Measurements from ENCODE around the gene SLC9B1. TPM values are rescaled to one million over a fixed set of nuclear protein-coding genes. Genes with fewer than 3 reads are reported as not detected.

The SLC9B1 gene, protein sequence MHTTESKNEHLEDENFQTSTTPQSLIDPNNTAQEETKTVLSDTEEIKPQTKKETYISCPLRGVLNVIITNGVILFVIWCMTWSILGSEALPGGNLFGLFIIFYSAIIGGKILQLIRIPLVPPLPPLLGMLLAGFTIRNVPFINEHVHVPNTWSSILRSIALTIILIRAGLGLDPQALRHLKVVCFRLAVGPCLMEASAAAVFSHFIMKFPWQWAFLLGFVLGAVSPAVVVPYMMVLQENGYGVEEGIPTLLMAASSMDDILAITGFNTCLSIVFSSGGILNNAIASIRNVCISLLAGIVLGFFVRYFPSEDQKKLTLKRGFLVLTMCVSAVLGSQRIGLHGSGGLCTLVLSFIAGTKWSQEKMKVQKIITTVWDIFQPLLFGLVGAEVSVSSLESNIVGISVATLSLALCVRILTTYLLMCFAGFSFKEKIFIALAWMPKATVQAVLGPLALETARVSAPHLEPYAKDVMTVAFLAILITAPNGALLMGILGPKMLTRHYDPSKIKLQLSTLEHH
- total RNA-seq: 0.86 TPM
- long read RNA-seq, partial matches to known transcripts: 0 of 1 reads
- long read RNA-seq, other reads (novel, unspliced or antisense): 1 of 1 reads

DNA sequence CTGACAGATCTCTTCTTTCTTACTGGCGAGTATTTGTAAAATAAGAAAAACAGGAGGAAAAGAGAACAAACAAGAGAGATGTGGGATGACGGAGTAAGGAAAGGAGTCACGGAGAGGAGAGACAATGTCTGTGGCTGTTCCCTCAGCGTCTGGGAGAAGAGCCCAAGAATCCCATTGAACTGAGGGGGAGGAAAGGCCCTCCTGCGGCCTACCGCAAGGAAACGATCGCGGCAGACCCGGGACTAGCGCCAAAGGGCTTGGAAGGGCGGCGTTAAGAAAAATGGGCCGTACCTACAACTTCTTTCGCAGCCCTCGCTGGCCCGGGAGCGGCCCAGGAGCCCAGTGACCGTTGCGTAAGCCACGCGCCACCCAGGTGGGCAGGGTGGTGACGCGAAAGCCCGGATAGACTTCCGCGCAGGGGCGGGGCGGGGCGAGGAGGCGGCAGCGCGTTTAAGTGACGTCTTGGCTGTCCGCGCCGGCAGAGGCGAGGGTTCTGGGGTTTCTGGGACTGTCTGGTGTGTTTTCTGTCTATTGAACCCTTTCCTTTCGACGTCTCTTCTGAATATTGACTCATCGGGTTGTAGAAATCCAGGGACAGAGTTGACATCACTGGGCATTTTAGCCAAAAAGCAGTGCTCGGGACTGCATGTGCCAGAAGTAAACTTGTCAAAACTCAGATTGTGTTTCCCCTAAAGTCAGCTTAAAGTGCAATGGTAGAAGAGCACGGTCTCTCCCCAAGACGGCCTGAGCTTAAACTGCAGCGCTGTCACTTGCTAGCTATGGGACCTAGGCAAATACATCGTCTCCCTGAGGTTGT is at the start of gene SLC9B1:
SLC9B1 (minus strand) TSS at position 398 of the 817 bp plus-strand sequence. CDS start 27,994 bp downstream, outside the sequence.
- intact Hi-C loops (cut with DNase I): loop anchor here (1.0 to 5.0 kb wide), 3 partner anchors 78 to 192 kb away; partner anchors contain the start of genes BDH2, CISD2 and UBE2D3
- DNase-seq (ENCODE audit: low spot score): peak; percentile 98

DNA sequence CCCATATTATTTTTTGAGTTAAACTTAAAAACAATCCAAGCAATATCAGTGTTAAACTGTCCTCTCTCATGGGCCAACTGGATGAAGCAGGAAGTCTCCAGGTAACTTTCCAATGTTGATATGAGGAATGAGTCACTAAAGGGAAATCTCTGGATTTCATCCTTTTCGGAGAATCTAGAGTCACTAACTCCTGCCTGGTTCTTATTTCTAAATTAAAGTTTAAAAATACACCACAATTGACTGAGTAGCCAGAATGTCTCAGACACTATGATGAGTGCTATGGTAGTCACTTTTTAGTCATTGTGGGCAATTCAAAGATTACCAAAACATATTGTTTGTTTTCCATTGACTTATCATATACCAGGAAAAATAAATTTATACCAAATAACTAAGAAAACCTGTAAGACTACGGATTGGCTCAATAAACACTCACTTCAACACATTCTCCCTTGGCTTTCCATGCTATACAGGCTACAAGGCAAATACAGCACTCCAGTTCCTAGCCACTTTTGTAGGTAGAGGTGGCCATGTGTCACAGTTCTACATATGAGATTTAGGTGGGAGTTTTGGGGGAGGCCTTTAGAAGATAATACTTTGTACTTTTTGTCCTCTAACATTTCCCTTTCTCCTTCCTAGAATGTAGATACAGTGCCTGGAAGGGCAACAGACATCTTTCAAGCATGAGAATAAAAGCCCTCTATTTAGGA is 48.5 kb upstream of the SLC9B1 start:
- DNase-seq (ENCODE audit: low spot score): no peak
- intact Hi-C loops (cut with DNase I): no loop called here

DNA sequence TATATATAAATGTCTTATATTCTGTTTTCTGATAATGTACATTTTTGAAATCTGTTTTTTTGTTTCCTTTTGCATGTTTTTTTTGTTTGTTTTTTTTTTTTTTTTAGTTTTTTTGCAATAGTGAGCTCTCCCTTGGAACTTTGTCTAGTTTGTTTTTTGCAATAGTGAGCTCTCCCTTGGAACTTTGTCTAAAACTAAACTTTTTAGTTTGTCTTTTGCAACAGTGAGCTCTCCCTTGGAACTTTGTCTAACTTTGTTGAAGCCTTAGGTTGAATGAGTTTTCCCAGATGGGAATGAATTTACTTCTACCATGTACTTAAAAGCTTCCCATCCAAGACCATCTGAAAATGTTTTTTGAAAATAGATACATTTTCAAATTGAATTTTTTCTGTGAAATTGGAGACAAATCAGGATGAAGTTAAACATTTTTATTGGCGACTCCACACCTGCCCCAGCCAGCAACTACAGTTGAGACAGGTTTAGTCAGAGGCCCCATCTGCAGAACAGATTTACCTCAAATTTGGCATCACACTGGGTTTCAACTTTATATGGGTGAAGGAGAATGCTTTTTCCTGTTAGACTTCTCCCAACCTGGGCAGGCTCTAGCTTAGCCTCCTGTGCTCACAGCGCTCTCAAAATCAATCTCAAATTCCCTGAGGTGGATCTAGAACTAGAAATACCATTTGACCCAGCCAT is 41.1 kb upstream of the SLC9B1 start:
- no peak for DNase-seq (ENCODE audit: low spot score)
- intact Hi-C loops (cut with DNase I): no loop called here

DNA sequence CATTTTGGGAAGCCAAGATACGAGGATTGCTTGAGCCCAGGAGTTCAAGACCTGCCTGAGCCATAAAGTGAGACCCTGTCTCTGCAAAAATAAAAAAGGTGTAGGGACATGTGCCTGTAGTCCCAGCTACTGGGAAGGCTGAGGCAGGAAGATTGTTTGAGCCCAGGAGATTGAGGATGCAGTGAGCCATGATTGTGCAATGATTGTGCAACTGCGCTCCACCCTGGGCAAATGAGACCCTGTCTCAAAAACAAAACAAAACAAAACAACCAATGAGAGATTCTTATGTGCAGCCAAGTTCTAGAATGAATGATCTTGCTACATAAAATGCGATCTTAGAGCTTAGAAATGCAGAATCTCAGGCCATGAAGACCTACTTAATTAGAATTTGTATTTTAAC is 34.5 kb upstream of the SLC9B1 start:
- intact Hi-C loops (cut with DNase I): no loop called here
- DNase-seq (ENCODE audit: low spot score): no peak

DNA sequence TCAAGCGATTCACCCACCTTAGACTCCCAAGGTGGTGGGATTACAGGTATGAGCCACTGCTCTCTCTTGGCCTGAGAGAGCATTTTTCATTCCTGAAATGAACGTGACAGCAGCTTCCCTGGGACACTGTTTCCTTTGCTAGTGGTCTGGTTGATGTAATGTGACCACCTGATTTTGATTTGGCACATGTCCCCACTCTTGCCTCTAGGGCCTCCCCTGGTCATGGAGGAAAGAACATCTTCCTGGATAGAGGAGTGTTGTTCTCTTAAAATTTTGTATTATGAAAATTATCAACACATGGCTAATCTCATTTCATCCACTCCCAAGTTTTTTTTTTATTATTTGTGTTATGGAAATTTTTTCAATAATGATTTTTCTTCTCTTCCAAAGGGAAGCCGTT is 33.3 kb upstream of the SLC9B1 start:
- no peak for DNase-seq (ENCODE audit: low spot score)
- intact Hi-C loops (cut with DNase I): no loop called here

DNA sequence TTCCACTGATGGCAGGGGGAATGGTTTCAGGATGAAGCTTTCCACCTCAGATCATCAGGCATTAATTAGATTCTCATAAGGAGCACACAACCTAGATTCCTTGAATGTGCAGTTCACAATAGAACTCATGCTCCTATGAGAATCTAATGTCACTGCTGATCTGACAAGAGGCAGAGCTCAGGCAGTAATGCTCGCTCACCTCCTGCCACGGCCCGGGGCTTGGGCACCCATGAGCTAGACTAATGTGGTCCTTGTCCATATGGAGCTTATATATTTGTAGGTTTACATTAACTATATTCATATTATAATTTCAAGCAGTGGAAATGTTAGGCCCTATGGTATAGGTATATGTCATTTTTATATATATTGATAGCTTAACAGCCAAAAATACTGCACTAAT is 32.6 kb upstream of the SLC9B1 start:
- no peak for DNase-seq (ENCODE audit: low spot score)
- intact Hi-C loops (cut with DNase I): no loop called here

DNA sequence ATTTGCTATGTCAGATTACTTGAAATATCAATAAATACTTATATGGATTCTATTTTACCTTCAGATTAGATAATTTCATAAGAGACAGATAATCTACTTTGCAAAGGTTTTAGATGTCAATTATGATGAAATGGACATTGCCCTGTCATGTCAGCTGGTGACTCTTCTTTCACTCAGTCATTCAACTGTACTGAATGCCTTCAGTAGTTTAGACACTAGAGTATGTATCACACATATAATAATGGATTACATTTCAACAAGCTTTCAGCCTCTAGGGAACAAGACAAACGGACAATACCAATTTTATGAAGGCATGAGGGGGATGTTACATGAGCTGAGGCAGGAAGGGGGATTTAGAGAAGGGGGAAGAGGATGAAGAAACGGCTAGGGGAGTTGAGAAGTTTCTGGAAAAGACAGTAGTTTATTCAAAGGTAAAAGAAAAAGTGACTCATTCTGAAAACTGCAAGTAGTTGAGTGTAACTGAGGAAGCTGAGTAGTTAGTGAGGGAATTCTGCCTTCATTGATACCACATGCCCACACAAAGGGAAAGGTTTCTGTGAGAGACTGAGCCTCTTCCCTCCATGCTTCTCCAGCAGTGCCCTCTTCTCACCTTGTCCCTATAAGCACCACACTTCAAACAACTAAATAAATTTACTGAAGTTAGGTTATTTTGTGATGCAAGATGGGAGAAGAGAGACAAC is 31.4 kb upstream of the SLC9B1 start:
- intact Hi-C loops (cut with DNase I): no loop called here
- no peak for DNase-seq (ENCODE audit: low spot score)

DNA sequence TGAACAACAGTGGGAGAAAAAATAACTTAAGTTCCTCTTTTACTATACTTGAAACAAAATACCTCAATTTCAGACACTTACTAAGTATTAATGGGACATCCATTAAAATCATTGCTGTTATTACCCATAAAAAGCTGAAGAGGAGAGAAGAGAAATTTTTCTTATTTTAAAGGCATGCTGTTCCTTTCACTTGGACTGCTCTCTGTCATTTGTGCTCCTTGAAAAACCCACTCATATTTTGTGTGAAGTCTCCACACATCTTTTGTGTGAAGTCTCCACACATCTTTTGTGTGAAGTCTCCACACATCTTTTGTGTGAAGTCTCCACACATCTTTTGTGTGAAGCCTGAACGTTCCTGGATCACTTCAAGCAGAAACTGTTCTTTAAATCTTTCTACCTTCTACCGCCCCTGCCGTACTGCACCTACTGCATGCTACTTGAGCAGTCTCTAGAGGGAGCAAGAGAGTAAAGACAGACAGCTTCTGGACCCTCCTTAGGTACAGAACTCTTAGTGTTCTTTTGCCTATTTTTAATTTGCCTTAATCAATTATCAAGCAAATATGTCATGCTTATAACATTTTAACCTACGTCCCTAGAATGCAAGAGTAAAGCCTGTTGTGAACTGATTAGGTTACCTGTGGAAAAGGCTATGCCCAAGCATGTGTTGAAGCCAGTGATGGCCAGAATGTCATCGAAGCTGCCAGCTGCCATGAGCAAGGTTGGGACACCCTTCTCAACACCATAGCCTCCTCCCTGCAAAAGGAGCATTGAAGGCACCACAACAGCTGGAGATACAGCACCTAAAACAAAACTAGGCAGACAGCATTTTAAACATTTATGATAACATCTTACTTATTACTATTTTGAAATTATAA is 27.1 kb upstream of the SLC9B1 start:
- intact Hi-C loops (cut with DNase I): loop anchor here (5.0 kb wide), 1 partner anchor 51 kb away; the partner anchor contains the start of gene BDH2

DNA sequence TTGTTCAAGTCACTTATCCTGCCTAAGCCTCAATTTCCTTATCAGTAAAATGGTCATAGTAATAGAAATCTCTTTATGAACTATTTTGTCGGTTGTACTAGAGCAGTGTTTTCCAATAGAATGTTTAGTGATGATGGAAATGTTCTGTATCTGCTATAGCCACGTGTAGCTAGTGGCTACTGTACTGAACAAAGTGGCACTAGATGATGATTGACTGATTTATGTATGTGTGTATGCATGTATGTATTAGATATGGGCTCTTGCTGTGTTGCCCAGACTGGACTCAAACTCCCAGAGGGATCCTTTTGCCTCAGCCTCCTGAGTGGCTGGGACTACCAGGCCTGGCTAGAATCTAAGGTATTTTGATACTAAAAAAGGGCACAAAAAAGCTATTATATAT is 24.7 kb upstream of the SLC9B1 start:
- intact Hi-C loops (cut with DNase I): no loop called here
- DNase-seq (ENCODE audit: low spot score): no peak

More for the DNA sequence above, 27.1 kb upstream of the SLC9B1 start:
- DNase-seq (ENCODE audit: low spot score): no peak

DNA sequence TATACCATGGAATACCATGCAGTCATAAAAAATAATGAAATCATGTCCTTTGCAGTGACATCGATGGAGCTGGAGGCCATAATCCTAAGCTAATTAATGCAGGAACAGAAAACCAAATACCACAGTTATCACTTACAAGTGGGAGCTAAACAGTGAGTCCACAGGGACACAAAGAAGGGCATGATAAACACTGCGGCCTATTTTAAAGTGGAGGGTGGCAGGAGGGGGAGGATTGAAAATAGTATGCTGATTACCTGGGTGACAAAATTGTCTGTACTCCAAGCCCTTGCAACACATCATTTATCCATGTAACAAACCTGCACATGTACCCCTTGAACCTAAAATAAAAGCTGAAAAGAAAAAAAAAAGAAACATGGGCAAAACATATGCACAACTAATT is 16.7 kb upstream of the SLC9B1 start:
- intact Hi-C loops (cut with DNase I): no loop called here
- DNase-seq (ENCODE audit: low spot score): no peak

DNA sequence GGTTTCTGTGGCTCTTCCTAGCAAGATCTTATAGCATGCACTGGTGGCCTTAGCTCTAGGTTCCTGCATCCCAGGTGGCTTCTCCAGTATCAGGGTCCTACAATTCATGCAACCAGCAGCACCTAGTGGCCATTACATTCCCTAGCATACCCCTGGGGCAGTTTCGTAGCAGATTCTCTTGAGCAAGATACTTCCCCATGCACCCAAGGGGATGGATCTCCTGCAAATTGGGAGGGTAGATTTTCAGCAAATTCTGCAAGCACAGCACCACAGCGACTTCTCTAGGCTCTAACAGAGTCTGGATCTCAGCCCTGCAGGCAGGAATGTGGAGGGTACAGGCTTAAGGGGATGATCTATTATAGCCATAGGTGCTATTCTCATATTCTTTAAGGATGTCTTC is 13.1 kb upstream of the SLC9B1 start:
- intact Hi-C loops (cut with DNase I): no loop called here
- no peak for DNase-seq (ENCODE audit: low spot score)

DNA sequence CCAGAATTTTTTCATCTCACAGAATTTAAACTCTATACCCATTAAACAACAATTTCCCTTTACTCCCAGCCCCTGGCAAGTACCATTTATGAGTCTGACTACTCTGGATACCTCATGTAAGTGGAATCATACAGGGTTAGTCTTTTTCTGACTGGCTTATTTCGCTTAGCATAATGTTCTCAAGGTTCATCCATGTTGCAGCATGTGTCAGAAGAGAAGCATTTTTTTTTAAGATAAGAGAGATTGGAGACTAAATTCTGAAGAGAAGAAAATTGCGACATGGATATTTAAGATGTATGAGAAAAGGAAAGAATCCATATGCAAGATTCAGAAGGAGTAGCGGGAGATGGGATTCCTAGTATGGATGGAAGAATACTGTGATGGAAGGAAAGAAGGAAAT is 11.3 kb upstream of the SLC9B1 start:
- DNase-seq (ENCODE audit: low spot score): no peak
- intact Hi-C loops (cut with DNase I): no loop called here

DNA sequence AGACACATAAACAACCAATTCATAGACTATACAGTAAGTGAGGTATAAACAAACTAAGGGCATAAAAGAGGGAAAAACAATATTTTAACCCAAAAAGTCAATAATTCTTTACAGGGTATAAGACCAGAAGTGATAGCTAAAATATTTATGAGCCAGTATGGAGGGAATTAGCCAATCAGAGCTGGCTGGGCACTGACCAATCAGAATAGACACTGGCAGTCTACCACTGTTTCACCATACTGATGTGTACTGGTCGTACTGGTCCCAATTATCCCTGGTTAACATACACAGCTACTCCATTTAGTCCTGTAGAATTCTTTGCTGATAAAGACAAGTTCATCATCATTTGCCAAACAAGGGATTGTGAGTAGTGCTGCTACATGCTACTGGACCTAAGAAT is 9.8 kb upstream of the SLC9B1 start:
- intact Hi-C loops (cut with DNase I): no loop called here
- no peak for DNase-seq (ENCODE audit: low spot score)

DNA sequence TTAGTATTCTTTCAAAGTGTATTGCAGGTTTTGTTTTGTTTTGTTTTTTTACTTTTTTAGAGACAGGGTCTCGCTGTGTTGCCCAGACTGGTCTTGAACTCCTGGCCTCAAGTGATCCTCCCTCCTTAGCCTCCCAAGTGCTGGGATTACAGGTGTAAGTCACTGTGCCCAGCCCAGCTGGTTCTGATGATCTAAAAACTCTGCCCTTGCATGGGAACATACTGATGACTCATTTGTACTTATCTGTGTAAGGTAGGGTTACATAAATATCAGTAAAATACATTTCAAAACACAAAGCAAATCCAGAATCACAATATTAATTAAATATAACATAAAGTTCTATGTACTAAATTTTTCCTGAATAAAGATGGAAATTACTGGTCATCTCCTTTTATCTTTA is 7.4 kb upstream of the SLC9B1 start:
- intact Hi-C loops (cut with DNase I): no loop called here

DNA sequence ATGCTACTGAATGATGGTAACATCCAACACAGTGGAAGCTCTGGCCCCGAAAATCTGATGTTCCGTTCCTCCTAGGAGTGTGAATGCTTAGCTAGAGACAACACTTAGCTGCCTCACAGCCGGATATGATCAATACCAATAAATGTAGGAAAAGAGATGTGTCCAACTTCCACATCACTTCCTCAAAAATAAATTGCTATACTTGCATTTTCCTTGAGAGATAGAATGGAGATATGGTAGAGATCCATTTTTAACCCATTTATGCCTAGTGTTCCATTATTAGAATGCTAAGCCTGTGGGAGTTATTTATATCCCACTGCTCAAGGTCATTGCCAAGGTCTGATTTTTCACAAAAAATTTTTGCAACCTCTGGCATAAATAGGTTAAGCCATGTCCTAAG is 5.5 kb upstream of the SLC9B1 start:
- DNase-seq (ENCODE audit: low spot score): no peak
- intact Hi-C loops (cut with DNase I): no loop called here

More for the DNA sequence above, 7.4 kb upstream of the SLC9B1 start:
- no peak for DNase-seq (ENCODE audit: low spot score)

DNA sequence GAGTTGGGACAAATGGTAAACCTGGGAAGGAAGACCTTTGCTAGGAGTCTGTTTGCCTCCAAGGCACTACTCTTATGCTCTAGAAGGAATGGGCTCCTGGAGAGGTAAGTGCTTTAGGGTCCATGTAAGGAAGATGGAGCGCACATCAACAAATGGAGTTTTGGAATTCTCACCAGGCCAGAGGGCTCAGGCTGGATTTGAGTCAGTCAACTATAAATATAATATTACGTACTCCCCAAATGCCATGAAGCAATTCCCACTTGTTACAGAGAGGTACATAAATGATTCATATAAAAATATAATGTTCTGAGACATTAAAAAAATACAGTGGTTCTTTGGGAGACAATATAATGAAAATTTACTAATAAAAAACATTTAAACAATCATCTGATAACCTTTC is 1.6 kb upstream of the SLC9B1 start:
- DNase-seq (ENCODE audit: low spot score): no peak
- intact Hi-C loops (cut with DNase I): no loop called here

All from cardiac septum (tissue), 1 donor.